Measurements from ENCODE around the gene SLC22A31. TPM values are rescaled to one million over a fixed set of nuclear protein-coding genes. Genes with fewer than 3 reads are reported as not detected.
A peak's percentile ranks its signal among the peaks of the same experiment; 100 is the strongest.

SLC22A31 gene
- total RNA-seq, 1 experiment from 2014 or later: 53.7 TPM

- BruUV-seq (replicated peaks): no TSS peak
- 0 out of 2 replicates have a peak overlapping the region, but pooled peaks have one; percentile 60 for H3K9ac ChIP-seq (ENCODE audit: low read length)
- H3K4me3 ChIP-seq (replicated peaks in 1 of 2; ENCODE audit: low read depth in 1 of 2, low read length in 2 of 2): peak overlapping the region; percentile 53 to 57; a peak in 2 of 4 replicates
- H3K9me2 ChIP-seq (ENCODE audit: insufficient read depth): no peaks in the 10 kb centered on the region
- no peaks in the 10 kb centered on the region for H3K27me3 ChIP-seq (ENCODE audit: insufficient read depth, low read length)
- no peak overlapping the region for H3K27ac ChIP-seq (ENCODE audit: low read depth, low read length)
- no peaks in the 10 kb centered on the region for H3K36me3 ChIP-seq (ENCODE audit: control insufficient read depth in 1 of 2, insufficient read depth in 2 of 2, low read length in 2 of 2)
- peak overlapping the region; percentile 75 for H3K4me2 ChIP-seq (ENCODE audit: low read length)
- ChIA-PET POLR2A (no interaction called here), RAD21 (ENCODE audit: low non-redundant PET in 1 of 2, low total read pairs in 2 of 2, uncharacterized antibody in 2 of 2, unreplicated experiment in 2 of 2) (no interaction called here), CTCF (interaction anchor here (1.4 kb wide), 1 partner anchor 28 kb away, joined by 3 read pairs; the partner anchor contains the start of gene CDH15)
- no peak overlapping the region for H2AFZ ChIP-seq (ENCODE audit: low read depth, low read length, poor library complexity, severe bottlenecking)
- H3K79me2 ChIP-seq (ENCODE audit: insufficient read depth, low read length): no peaks in the 10 kb centered on the region
- H4K20me1 ChIP-seq (ENCODE audit: insufficient read depth): no peaks in the 10 kb centered on the region
- ATAC-seq (no peak), DNase-seq (ENCODE audit: low read depth, low spot score) (no peak)
- H3K9me3 ChIP-seq (ENCODE audit: control insufficient read depth in 1 of 2, insufficient read depth in 1 of 2, low read depth in 1 of 2, low read length in 2 of 2): no peaks in the 10 kb centered on the region
- no peak for TF ChIP-seq SIN3A (IDR thresholded peaks at IDR 0.05; ENCODE audit: low read depth)
- no peak for TF ChIP-seq ELF1 (IDR thresholded peaks at IDR 0.05; ENCODE audit: borderline replicate concordance, low read depth)
- no peak for TF ChIP-seq JUND (IDR thresholded peaks at IDR 0.05)
- peaks cover 5 to 22% of the 10 kb centered on the region in 2 experiments for H3K4me1 ChIP-seq (ENCODE audit: control insufficient read depth in 1 of 2, insufficient read depth in 2 of 2, low read length in 2 of 2)
- intact Hi-C loops (cut with micrococcal nuclease): loop anchor here (2.0 kb wide), 1 partner anchor 29 kb away; the partner anchor contains the start of gene CDH15
Observed at GRCh38 chr16:89199241-89200123, 855 bp downstream of the SLC22A31 start.

DNA sequence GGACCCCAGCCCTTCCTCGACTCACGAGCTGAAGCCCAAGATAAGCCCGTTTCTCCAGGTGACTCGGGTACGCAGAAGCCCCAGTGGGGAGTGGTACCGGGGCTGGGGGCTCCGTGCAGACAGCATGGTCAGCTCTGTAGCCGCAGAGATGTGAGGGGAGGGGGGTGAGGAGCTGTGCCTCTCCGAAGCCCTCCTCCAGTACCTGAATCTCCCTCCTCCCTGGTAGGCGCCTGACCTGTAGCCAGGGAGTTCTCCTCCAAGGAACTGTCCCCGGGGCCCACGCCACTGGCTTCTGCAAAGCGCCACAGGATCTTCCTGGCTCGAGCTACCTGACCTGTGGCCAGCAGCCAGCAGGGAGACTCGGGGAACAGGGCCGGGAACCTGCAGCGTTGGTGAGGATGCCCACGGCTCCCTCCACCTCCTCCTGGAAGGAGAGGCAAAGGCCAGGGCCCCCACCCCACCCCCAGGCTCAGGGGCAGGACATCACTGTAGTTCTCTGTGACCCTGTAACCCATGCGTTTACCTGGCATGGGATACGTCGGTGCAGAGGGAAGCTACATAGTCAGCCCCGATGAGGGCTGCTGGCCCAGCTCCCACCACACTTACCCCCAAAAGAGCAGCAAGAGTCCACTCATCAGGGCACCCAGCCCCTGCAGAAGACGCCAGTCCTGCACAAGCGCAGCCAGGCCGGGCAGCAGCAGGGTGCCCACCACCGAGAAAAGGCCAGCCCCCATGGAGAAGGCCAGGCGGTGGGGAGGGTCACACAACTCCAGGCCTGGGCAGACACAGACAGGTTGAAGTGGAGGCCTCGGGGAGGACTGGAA is 1.7 kb downstream of the SLC22A31 start:
- Histone ChIP-seq H2AFZ (ENCODE audit: low read depth, low read length, poor library complexity, severe bottlenecking) (no peak overlapping the region), H3K9me3 (ENCODE audit: control insufficient read depth in 1 of 2, insufficient read depth in 1 of 2, low read depth in 1 of 2, low read length in 2 of 2) (no peaks in the 10 kb centered on the region), H3K27ac (ENCODE audit: low read depth, low read length) (no peak overlapping the region; the same call in 1 of the 2 replicates), H3K9me2 (ENCODE audit: insufficient read depth) (no peaks in the 10 kb centered on the region), H3K4me2 (ENCODE audit: low read length) (no peak overlapping the region), H3K27me3 (ENCODE audit: insufficient read depth, low read length) (no peaks in the 10 kb centered on the region), H3K4me3 (replicated peaks in 1 of 2; ENCODE audit: low read depth in 1 of 2, low read length in 2 of 2) (no peak overlapping the region), H3K9ac (ENCODE audit: low read length) (no peak overlapping the region), H3K36me3 (ENCODE audit: control insufficient read depth in 1 of 2, insufficient read depth in 2 of 2, low read length in 2 of 2) (no peaks in the 10 kb centered on the region), H3K4me1 (ENCODE audit: control insufficient read depth in 1 of 2, insufficient read depth in 2 of 2, low read length in 2 of 2) (peaks cover 5 to 24% of the 10 kb centered on the region in 2 experiments), H3K79me2 (ENCODE audit: insufficient read depth, low read length) (no peaks in the 10 kb centered on the region), H4K20me1 (ENCODE audit: insufficient read depth) (no peaks in the 10 kb centered on the region)
- ChIA-PET RAD21 (ENCODE audit: low non-redundant PET in 1 of 2, low total read pairs in 2 of 2, uncharacterized antibody in 2 of 2, unreplicated experiment in 2 of 2) (no interaction called here), CTCF (no interaction called here), POLR2A (interaction anchor here (1.8 kb wide), 1 partner anchor 27 kb away, joined by 4 read pairs; the partner anchor contains the start of gene CDH15)
- ATAC-seq: no peak
- no peak for TF ChIP-seq SIN3A (IDR thresholded peaks at IDR 0.05; ENCODE audit: low read depth)
- no peak for TF ChIP-seq YY1 (IDR thresholded peaks at IDR 0.05; ENCODE audit: extremely low read depth, insufficient replicate concordance, low read depth, low read length)
- no peak for TF ChIP-seq SRF (IDR thresholded peaks at IDR 0.05; ENCODE audit: low read depth)
- no peak for TF ChIP-seq POLR2A (IDR thresholded peaks at IDR 0.05; ENCODE audit: borderline replicate concordance, extremely low read depth, insufficient read depth, insufficient read length)
- no peak for TF ChIP-seq JUND (IDR thresholded peaks at IDR 0.05)
- no peak for TF ChIP-seq EGR1 (IDR thresholded peaks at IDR 0.05; ENCODE audit: low read depth)
- TF ChIP-seq REST (IDR thresholded peaks at IDR 0.05; ENCODE audit: low read depth): no peak
- TF ChIP-seq FOSL1 (IDR thresholded peaks at IDR 0.05; ENCODE audit: low read depth): no peak
- TF ChIP-seq POLR2AphosphoS5 (IDR thresholded peaks at IDR 0.05; ENCODE audit: low read depth, low read length): no peak
- no peak for TF ChIP-seq RAD21 (IDR thresholded peaks at IDR 0.05; ENCODE audit: low read depth)
- TF ChIP-seq EZH2 (IDR thresholded peaks at IDR 0.05): no peak
- intact Hi-C loops (cut with micrococcal nuclease): no loop called here
- DNase-seq (ENCODE audit: low read depth, low spot score): no peak
- no TSS peak for BruUV-seq (replicated peaks)

Data from HCT116 (cell line).